GM13977 (cell line): ENCODE measurements around the gene MALT1.

Source experiments
- DNase-seq: peaks from one replicate; pipeline ENCODE4 v3.0.0; 2012; ENCODE audit warnings: low spot score
- CTCF ChIP-seq: IDR thresholded peaks from 2 replicates; pipeline ENCODE4 v1.5.1; 2012; ENCODE audit warnings: mild to moderate bottlenecking, control low read depth; ENCODE audit not compliant: insufficient read depth; ENCODE audit errors: extremely low read depth, missing control alignments
- in situ Hi-C: fragments of 300-500 bp; cut with MboI; formaldehyde crosslinking; loops from one replicate; pipeline ENCODE4 v1.12.0; 2022; ENCODE audit warnings: low sequenced_read_pairs, low pct_unique_long_range_greater_than_20kb, mixed read lengths, inconsistent platforms; ENCODE audit not compliant: unreplicated experiment

MALT1 gene

GRCh38 chr18:58695772-58696171 lies 24.5 kb downstream of the MALT1 start:
- TF ChIP-seq CTCF, result no peak
- in situ Hi-C loops, result no loop called here
- no peak for DNase-seq

- DNase-seq, result no peak
These were observed 25.9 kb downstream of the MALT1 start for GRCh38 chr18:58697146-58697545.

GRCh38 chr18:58698701-58699193 lies 27.5 kb downstream of the MALT1 start:
- no peak for TF ChIP-seq CTCF
- DNase-seq, result no peak
- in situ Hi-C loops, result no loop called here

More at GRCh38 chr18:58697146-58697545, 25.9 kb downstream of the MALT1 start:
- TF ChIP-seq CTCF, result no peak
- in situ Hi-C loops, result no loop called here

GRCh38 chr18:58699551-58699950 lies 28.3 kb downstream of the MALT1 start:
- in situ Hi-C loops, result no loop called here
- no peak for DNase-seq

GRCh38 chr18:58700209-58700608 lies 28.9 kb downstream of the MALT1 start:
- in situ Hi-C loops, result no loop called here
- DNase-seq, result no peak
- TF ChIP-seq CTCF, result no peak

More at GRCh38 chr18:58699551-58699950, 28.3 kb downstream of the MALT1 start:
- no peak for TF ChIP-seq CTCF

- in situ Hi-C loops, result no loop called here
- TF ChIP-seq CTCF, result no peak
- no peak for DNase-seq
These were observed 41.7 kb downstream of the MALT1 start for GRCh38 chr18:58712930-58713329.

- in situ Hi-C loops, result no loop called here
- TF ChIP-seq CTCF, result no peak
- no peak for DNase-seq
These were observed 43.0 kb downstream of the MALT1 start for GRCh38 chr18:58714259-58714658.
